GM13976 (cell line): Measurements from ENCODE around the gene ARID4B.

Experiments
- DNase-seq: peaks from one replicate; pipeline ENCODE4 v3.0.0; 2012; ENCODE audit warnings: low spot score
- CTCF ChIP-seq: IDR thresholded peaks from 2 replicates; pipeline ENCODE4 v1.5.1; 2012; ENCODE audit warnings: borderline replicate concordance, mild to moderate bottlenecking; ENCODE audit not compliant: insufficient read depth; ENCODE audit errors: extremely low read depth, missing control alignments, control extremely low read depth
- in situ Hi-C: fragments of 300-500 bp; cut with MboI; formaldehyde crosslinking; loops from one replicate; pipeline ENCODE4 v1.12.0; 2022; ENCODE audit warnings: low sequenced_read_pairs, mixed read lengths, inconsistent platforms; ENCODE audit not compliant: unreplicated experiment

ARID4B gene

GRCh38 chr1:235236128-235236527, 91.9 kb downstream of the ARID4B start:
- in situ Hi-C loops = no loop called here
- no peak for DNase-seq
- TF ChIP-seq CTCF = no peak

DNA sequence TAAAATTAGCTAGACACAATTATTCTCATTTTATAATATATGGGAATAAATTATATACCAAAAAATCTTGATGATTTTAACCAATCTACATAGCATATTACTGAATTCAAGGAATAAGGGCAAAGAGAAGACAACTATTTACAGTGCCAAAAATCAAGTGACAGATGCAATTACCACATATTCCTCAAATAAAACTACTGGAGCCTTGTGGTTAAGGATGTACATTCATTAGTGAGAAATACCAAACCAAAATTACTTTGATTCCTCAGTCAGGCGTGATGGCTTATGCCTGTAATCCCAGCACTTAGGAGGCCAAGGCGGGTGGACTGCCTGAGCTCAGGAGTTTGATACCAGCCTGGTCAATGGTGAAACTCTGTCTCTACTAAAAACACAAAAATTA, 98.1 kb downstream of the ARID4B start:
- no peak for TF ChIP-seq CTCF
- no peak for DNase-seq

GRCh38 chr1:235227414-235227813, 100.6 kb downstream of the ARID4B start:
- no peak for TF ChIP-seq CTCF
- no peak for DNase-seq
- in situ Hi-C loops = no loop called here

More for the DNA sequence above, 98.1 kb downstream of the ARID4B start:
- in situ Hi-C loops = no loop called here

DNA sequence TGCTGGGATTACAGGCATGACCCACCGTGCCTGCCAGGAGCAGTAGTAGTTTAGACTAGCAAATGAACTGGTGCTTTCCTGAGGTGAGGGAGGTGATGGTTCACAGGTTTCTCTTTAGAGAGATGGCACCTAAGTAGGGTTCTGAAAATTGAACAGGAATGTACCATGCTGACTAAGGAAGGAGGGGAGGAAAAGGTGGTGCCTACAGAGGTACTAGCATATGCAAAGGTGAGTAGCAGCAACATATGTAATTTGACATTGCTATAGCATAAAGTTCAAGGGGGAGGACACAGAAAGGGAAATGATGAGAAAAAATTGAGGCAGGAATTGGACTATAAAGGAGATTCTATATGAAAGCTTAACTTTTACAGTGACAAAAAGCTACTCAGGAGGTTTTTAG, 101.0 kb downstream of the ARID4B start:
- in situ Hi-C loops = no loop called here
- no peak for TF ChIP-seq CTCF
- no peak for DNase-seq

DNA sequence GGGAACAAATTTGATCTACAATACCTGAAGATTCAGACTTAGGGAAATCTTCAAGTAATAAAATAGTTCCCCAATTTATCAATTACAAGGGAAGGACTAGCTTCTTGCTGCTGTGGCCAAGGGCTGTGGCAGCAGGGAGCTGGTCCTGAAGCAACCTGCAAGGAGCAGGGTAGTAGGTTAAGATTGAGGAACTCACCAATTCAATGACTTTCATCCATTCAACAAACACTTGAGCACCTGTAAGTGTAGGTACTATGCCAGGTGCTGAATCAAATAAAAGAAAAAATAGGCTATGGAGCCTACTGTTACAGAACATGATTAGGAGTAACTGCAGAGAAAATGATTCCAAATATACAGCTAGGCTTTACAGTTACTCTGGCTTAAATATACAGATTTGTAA, 102.7 kb downstream of the ARID4B start:
- no peak for TF ChIP-seq CTCF
- in situ Hi-C loops = no loop called here
- DNase-seq = no peak

- no peak for TF ChIP-seq CTCF
- DNase-seq = no peak
- in situ Hi-C loops = no loop called here
Observed at GRCh38 chr1:235221653-235222375, 106.2 kb downstream of the ARID4B start.
